ENCODE measurements around the gene PARK7.

GRCh38 chr1:8021676-8022266, 60.3 kb downstream of the PARK7 start:
- TF ChIP-seq CTCF (IDR thresholded peaks at IDR 0.05) (no peak), POLR2A (IDR thresholded peaks at IDR 0.05) (no peak)

Data from thyroid gland (tissue), 4 donors.